CD1c-positive myeloid dendritic cell (primary cell): ENCODE data around the gene SLC27A3.
"Not testable (repeated sequence)": the region's sequence is repeated elsewhere in the genome, so short reads cannot be mapped to it uniquely, and the experiment has no call there.

Experiments used
- DNase-seq: peaks from one replicate; pipeline ENCODE4 v3.0.0-alpha.2; 2016; ENCODE audit errors: extremely low spot score

SLC27A3 gene

DNA sequence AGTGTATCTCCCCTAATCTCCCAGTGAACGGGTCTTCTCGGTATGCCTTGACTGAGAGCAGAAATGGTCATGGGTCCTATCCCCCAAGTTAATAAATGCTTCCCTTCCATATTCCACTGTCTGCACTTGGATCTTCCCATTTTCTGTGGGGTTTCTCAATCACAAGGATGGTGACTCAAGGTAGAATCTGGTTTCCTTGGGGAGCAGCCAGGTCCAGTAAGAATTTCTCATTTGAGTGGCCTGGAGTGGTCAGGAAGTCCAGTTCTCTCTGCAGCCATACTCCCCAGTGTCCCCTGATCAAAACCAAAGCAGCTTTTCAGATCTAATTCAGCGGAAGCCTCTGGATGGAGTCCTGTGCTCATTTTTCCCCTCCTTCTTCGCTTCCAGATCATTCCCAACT is 14.8 kb upstream of the SLC27A3 start:
- DNase-seq, result no peak

DNA sequence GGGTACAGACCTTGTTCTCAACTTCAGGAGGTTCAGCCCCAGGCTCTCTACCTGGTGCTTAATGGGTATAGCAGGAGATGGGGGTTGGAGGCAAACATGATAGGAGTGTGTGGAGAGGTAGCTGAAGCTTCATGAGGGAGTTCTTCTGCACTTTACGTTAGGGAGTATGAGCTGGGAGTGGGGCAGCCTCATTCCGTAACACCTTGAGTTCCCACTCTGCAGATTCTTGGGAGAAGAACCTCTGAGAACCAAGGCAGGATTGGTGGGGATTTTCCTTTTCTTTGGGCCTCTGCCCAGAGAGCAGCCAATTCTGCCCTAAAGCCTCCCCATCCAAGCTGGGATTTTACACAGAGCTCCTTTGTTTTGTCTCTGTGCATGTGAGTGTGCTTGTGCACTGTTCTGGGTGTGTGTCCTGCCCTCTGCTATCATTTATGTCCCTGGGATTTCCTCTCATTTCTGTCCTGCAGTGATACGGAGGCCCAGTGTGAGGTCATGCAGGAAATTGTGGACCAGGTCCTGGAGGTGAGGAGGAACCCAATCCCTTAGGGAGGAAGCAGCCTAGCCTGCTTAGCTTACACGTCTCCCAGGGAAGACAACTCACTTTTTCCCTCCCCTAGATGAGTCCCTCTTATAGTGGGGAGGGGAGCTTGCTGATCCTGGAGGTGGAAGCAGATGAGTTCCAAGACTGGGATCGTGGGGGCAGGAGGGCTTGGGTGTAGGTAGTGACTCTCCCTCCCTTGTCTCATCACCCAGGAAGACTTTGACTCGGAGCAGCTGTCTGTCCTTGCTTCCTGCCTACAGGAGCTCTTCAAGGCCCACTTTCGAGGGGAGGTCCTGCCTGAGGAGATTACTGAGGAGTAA is 11.6 kb upstream of the SLC27A3 start:
- no peak for DNase-seq

DNA sequence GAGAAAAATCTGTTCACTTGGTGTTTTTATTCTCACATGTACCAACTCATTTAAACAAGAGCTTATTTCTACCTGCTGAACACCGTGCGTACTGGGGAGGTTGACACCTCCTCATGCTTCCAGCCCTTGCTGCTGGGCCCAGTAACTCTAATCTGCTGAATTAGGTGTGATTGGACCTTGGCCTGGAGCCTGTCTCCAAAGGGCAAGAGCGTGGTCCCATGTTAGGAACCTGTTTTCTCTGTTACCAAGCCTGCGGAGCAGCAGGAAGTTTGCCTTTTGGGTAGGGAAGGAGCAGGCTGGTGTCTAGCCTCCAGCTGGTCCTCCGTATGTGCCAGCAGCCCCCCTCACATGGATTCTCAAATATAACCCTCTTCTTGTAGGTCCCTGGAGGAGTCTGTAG is 10.9 kb upstream of the SLC27A3 start:
- DNase-seq, result no peak

DNA sequence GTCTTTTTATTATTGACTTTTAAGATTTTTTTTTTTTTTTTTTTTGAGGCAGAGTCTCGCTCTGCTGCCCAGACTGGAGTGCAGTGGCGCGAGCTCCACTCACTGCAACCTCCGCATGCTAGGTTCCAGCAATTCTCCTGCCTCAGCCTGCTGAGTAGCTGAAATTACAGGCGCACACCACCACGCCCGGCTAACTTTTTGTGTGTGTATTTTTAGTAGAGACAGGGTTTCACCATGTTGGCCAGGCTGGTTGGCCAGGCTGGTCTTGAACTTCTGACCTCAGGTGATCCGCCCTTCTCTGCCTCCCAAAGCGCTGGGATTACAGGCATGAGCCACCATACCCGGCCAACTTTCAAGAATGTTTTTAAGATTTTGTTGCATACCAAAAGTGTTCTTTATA is 8.5 kb upstream of the SLC27A3 start:
- not testable (repeated sequence) for DNase-seq

DNA sequence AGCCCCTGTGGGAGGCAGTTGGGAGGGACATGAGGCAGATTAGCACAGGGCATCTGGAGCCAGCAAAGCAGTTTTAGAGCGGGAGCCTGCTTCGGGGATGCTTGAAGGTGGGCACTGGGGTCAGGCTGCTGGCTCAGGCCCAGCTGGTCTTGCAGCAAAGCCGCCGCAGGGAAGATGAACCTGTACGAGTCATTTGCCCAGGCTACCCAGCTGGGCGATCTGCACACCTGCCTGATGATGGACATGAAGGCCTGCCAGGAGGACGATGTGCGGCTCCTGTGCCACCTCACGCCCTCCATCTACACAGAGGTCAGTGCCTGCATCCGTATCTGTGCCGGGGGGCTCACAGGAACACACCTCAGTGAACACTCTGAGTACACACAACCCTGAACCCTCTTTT is 7.7 kb upstream of the SLC27A3 start:
- DNase-seq, result no peak

DNA sequence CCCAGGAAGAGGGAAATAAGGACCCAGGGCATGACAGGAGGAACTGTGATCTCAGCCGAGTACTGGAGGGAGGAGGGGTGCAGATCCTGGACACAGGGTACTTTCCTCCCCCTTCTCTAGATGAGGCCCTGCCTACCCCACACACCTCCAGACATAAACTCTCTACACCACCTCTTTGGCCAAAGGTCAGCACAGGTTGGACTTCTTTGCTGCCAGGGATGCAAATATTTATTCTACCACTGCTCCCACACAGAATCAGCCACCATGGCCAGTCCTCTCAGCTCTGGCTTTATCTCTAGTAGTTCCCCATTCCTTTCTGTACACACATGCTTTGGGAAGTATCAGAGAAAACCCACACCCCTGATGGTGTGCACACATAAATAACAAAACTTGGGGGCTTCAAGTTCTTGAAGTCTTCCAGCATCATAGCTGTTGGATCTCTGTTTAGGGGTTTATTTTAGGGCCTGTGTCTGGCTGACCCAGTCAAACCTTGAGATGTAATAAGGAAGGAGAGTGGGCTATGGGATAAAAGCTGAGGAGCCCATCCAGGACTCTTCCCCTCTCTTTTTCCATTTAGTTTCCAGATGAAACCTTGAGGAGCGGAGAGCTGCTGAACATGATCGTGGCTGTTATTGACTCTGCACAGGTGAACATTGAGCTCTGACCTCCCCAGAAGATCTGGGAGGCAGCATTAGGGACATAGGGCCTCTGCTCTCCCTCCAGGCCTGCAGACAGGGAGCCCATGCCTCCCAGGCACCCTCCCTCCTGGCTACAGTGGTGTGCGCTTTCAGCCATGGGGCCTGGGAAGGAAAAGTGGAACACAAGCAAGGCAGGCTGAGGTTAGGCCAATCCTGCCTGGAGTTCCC is 6.7 kb upstream of the SLC27A3 start:
- peak; percentile 32 for DNase-seq

DNA sequence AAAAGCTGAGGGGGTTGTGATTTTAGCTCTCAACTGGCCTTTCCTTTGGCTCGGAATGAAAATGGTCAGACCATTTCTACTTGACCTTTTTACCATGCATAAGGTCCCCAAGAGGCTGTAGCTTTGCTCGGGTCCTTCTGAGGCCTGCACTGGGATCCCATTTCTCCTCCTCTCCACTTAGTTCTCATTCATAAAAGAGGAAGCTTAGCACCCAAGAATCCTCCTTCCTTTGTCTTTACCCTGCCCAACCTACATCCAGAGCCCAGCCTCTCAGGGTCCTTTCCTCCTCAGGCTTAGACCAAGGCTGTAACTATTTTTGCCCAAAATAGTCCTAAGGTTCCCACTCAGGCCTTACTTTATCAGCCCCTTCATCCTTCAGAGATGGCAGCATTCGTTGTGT is 6.0 kb upstream of the SLC27A3 start:
- DNase-seq, result peak; percentile 45

DNA sequence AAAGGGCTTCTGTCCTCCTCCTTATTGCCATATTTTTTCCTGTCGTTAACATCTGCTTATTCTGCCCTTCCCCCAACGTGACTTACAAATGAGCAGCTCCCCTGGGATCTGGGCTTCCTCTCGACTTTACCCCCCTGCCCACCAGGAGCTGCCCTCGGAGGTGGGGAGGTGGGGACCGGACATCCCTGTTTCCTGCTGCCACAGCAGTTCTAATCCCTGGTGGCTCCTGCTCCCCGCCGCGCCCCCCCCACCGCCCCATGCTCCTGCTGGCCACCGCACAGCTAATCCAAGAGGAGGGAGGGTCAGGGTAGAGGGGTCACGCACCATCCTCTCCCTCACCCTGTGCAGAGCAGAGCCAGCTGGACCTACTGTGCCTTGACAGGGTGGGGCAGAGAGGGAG is 4.4 kb upstream of the SLC27A3 start:
- DNase-seq, result no peak

DNA sequence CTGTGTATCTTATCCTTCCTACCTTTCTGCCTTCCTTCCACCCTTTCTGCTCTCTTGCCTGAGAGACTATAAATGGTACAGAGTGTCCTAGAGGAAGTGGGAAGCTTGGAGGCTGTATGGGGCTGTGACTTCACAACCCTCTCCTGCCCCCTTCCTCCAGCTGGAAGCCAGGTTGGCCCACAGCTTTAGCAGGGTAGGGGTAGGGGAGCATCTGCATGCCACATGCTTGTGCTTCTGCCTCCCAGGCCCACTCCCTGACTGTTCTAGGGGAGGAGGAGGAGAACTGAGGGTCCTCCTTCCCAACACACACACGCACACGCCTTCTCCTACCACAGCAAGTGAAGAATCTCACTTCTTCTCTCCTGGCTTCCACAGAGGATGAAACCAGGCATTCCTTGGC is 3.9 kb upstream of the SLC27A3 start:
- peak; percentile 78 for DNase-seq

DNA sequence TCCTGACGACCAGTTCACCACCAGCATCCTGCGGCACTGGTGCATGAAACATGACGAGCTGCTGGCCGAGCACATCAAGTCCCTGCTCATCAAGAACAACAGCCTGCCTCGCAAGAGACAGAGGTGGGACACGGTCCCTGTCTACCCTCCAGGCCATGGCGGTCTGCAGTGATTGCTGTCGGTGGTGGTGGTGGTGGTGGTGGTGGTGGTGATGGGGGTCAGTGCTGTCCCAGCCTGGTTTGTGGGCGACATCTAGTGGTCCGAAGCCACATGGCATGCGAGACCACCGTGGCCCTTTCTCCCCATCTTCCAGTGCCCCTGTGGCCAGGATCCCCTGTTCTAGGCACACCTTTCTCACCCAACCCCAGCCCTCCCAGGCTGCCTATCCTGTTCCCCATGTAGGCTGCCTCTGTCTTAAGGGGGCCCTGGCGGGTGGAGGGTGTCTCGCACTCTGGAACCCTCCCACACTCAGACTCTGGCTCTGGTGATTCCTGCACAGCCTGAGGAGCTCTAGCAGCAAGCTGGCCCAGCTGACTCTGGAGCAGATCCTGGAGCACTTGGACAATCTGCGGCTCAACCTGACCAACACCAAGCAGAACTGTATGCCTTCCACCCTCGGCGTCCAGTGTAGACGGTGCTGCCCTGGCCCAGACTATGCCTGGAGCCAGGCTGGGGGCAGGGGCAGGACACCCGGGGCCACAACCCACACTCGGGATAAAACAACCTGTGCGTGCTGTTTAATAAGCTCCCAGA is 3.2 kb upstream of the SLC27A3 start:
- no peak for DNase-seq

DNA sequence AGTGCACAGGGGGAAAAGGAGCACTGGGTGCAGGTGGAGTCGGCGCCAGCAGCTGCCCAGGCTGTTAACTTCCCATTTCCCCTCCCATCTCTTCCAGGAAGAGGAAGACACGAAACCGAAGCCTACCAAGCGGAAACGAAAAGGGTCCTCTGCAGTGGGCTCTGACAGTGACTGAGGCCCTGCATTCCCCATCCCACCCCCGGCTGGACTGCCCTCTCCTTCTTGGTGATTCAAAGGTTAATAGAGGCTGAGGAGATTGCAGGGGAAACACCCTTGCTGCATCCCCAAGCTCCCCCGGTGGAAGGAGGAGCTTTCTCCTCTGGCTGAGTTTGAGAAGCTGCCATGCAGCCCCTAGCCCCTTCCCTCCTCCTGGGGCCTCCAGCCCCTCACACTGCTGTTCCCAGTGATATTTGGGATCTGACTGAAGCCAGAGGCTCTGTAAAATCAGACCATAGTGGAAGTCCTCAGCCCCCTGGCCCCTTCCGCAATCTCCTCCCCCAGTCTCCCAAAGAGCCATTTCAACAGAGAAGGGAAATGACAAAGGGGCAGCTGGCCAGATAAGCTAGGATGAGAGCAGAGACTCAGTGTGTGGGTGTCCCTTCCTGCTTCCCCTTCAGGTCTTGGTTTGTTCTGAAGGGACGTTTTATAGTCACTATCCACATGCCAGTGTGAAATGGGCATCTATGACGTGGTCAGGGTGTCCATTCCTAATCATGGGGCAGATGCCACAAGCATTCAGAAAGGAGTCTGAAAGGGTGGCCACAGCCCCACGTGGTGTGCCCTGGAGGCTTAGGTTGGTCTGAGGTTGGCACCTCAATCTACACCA is 1.9 kb upstream of the SLC27A3 start:
- DNase-seq, result peak; percentile 96

DNA sequence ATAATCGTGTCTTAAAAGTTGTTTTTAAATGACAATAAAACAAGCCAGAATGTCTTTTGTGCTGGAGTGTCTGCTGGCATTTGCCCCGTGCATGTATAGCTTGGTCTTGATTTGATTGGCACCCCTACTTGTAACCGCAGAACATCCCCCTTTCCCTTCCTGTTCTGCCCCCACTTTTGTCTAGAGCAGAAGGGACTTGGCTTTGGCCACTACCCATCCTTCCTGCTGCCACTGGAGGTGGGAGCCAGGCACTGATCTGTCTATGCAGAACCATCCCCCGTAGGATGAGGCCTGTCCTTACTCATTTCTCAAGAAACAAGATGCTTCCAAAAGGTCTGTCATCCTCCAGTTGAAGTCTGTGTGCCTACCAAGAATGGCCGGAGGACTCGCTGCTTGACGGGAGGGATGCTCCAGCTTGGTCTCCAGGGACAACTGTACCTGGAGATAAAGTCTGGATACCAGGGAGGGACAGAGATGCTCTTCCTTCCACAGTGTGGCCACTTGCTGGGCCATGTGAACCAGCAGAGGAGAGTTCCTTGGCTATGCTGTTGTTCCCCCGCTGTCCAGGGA is 1.1 kb upstream of the SLC27A3 start:
- peak; percentile 66 for DNase-seq

DNA sequence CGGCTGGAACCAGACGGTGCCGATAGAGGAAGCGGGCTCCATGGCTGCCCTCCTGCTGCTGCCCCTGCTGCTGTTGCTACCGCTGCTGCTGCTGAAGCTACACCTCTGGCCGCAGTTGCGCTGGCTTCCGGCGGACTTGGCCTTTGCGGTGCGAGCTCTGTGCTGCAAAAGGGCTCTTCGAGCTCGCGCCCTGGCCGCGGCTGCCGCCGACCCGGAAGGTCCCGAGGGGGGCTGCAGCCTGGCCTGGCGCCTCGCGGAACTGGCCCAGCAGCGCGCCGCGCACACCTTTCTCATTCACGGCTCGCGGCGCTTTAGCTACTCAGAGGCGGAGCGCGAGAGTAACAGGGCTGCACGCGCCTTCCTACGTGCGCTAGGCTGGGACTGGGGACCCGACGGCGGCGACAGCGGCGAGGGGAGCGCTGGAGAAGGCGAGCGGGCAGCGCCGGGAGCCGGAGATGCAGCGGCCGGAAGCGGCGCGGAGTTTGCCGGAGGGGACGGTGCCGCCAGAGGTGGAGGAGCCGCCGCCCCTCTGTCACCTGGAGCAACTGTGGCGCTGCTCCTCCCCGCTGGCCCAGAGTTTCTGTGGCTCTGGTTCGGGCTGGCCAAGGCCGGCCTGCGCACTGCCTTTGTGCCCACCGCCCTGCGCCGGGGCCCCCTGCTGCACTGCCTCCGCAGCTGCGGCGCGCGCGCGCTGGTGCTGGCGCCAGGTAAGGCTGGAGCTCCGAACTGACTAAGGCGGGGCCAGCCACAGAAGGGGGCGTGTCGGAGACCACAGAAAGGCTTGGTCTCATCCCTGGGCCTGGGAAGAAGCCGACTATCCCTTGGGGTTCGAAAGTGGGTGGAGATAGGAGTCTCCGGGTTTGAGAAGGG is 486 bp downstream of the SLC27A3 start:
- peak; percentile 32 for DNase-seq

DNA sequence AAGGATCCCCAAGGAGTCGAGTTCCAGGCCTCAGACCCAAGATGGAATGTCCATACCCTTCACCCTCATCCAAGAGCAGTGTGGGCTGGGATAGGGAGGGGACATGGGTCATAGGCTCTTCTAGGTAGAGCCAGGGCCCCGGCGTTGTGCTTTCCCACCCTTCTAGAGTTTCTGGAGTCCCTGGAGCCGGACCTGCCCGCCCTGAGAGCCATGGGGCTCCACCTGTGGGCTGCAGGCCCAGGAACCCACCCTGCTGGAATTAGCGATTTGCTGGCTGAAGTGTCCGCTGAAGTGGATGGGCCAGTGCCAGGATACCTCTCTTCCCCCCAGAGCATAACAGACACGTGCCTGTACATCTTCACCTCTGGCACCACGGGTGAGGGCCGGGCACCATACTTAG is 1.1 kb downstream of the SLC27A3 start:
- DNase-seq, result no peak

DNA sequence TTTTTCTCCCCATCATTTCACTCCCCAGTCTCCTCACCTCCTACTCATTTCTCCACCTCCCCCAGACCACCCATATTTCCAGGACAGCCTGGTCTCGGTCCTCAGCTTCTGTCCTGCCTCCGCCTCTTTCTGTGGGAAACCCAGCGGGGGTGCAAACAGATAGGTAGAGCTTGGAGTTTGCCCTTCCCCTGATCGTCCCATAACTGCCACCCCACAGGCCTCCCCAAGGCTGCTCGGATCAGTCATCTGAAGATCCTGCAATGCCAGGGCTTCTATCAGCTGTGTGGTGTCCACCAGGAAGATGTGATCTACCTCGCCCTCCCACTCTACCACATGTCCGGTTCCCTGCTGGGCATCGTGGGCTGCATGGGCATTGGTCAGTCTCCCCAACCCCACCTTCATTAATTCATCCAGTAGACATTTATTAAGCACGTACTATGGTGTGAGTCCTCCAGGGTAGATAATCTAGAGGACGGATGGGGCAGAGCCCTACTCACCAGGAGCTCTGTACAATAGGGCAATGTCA is 1.7 kb downstream of the SLC27A3 start:
- no peak for DNase-seq

DNA sequence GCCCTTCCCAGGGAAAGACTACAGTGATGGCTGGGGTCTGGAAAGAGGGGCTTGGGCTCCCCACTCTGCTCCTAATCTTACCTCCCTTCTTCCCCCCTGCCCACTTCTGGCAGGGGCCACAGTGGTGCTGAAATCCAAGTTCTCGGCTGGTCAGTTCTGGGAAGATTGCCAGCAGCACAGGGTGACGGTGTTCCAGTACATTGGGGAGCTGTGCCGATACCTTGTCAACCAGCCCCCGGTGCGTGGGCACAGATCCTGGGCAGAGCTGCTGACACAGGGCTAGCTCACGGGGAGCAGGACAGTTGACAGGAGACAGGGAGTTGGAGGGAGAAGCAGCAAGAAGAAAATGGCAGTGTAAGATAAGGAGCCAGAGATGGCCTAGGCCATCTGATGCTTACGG is 2.4 kb downstream of the SLC27A3 start:
- DNase-seq, result no peak

DNA sequence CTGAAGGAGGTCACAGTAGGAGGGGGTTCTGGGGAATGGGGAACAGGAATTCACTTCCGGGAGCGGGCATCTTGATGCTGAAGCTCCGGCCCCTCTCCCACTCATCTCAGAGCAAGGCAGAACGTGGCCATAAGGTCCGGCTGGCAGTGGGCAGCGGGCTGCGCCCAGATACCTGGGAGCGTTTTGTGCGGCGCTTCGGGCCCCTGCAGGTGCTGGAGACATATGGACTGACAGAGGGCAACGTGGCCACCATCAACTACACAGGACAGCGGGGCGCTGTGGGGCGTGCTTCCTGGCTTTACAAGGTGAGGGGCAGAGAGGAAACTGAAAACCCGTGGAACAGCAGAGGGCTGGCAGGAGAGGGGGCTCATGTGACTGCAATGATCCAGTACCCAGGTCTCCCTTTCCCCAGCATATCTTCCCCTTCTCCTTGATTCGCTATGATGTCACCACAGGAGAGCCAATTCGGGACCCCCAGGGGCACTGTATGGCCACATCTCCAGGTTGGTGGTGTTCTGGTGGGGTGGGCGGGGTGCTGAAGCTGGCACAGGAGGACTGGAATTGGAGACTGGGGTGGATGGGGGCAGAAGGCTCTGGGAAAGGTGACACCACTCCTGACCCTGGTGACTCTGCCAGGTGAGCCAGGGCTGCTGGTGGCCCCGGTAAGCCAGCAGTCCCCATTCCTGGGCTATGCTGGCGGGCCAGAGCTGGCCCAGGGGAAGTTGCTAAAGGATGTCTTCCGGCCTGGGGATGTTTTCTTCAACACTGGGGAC is 3.0 kb downstream of the SLC27A3 start:
- DNase-seq, result peak; percentile 28

DNA sequence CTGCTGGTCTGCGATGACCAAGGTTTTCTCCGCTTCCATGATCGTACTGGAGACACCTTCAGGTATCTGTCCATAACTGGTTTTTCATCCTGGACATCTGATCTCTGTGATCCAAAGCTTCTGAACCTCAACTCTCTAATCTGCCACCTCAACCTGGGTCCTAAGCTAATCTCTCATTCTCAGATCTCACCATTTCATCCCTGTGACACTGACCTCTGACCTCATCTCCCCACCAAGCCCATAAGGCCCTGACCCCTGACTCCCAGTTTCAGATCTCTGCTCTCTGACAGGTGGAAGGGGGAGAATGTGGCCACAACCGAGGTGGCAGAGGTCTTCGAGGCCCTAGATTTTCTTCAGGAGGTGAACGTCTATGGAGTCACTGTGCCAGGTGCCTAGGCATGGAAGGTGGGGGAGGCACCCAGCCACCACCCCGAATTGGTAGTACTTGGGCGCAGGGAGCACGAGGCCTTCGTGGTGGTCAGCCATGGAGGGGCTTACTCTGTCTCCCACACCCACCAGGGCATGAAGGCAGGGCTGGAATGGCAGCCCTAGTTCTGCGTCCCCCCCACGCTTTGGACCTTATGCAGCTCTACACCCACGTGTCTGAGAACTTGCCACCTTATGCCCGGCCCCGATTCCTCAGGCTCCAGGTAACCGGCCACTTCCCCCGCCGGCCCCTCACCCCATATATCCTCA is 3.8 kb downstream of the SLC27A3 start:
- no peak for DNase-seq
